ENCODE data around the gene HOXB5. TPM values are rescaled to one million over a fixed set of nuclear protein-coding genes. Genes with fewer than 3 reads are reported as not detected.

The HOXB5 gene
- total and polyA plus RNA-seq, 2 of the 4 experiments (the other 2 are of a cell fraction): 0.54 to 18.0 TPM

DNA sequence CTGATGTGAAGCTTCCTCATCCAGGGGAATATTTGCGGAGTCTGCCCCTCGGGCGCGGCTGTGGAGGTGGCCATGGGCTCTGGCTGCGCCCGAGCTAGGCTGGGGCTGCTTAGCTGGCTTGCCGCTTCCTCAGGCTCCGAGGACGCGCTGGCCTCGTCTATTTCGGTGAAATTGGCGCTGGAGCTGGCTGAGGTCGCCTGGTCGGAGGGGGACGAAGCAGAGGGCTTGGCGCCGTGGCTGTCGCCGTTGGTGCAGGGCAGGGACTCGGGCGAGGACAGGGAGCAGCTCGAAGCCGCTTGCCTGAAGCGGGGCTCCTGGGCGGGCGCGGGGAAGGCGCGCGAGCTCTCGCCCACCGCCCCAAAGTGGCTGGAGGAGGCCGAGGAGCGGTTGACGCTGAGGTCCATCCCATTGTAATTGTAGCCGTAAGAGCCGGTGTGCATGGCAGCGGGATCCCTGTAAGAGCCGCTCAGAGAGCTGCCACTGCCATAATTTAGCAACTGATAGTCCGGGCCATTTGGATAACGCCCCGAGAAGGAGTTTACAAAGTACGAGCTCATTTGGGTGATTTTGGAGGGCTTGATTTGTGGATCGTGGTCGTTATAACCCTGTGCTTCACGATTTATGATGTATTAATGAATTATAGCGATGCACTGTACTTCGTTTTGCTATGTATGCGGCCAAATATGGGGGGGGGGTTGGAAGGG is at the start of gene HOXB5 (continued):
- TF ChIP-seq RAD21 (IDR thresholded peaks at IDR 0.05; ENCODE audit: low read length): no peak

DNA sequence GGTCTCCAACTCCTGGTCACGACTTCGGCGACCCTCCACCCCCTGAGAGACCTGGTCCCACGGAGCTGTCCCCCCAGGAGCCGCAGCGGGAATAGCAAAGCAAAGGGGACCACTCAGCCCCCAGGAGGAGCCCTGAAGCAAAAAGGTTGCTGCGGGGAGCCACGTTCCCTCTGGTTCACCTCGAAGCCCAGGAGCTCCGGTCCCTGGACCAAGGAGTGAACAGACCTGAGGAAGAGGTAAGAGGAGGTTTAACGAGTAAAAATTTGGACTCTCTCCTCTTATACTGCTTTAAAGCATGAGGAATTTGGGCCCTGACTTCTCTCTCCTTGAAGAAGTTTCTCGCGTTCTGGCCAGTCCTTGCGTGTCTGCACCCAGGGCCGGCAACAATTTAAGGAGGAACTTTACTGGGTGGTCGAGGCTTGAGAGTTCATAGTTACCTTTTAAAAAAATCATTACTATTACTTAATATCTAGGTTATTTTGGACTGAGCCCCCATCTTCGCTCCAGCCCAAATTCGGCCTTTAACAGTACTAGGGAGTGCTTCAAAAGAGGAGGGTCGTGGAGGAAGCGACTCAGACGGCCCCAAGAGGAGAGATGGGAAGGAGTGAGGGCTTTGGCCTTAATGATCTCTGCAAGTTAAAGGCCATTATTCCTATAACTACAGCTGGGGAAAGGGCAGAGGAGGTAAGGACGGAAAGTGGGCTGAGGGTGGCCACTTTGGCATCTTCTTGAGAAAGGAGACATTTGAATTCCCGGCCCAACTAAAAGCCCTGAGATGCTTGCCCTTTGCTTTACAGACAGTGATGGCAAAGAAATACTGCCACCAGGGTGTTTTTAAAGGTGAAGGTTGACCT is 49.5 kb upstream of the HOXB5 start:
- ChIA-PET CTCF (no interaction called here), POLR2A (ENCODE audit: unreplicated experiment) (no interaction called here)
- Histone ChIP-seq H3K9me1 (ENCODE audit: insufficient read depth, low read length) (no peaks in the 10 kb centered on the region), H3K4me1 (ENCODE audit: control insufficient read depth, insufficient read depth, low read length) (no peaks in the 10 kb centered on the region), H2AK5ac (ENCODE audit: low read depth, low read length) (no peak overlapping the region), H3K36me3 (ENCODE audit: control insufficient read depth, insufficient read depth, low read length) (no peaks in the 10 kb centered on the region), H2BK15ac (ENCODE audit: low read depth, low read length) (no peak overlapping the region), H2BK20ac (ENCODE audit: low read depth, low read length) (no peak overlapping the region), H3K56ac (ENCODE audit: extremely low read depth, insufficient read depth, low read length) (no peak overlapping the region), H3K23ac (ENCODE audit: low read depth, low read length) (no peak overlapping the region), H2BK120ac (ENCODE audit: low read depth, low read length) (no peak overlapping the region), H3K4ac (ENCODE audit: low read depth, low read length) (no peak overlapping the region), H4K8ac (ENCODE audit: low read depth in 2 of 2, low read length in 2 of 2) (no peak overlapping the region), H3K14ac (replicated peaks; ENCODE audit: low read depth, low read length) (no peak overlapping the region), H4K91ac (ENCODE audit: insufficient read depth, low read depth, low read length) (no peak overlapping the region), H3K9ac (ENCODE audit: low read depth, low read length) (no peak overlapping the region), H2BK5ac (ENCODE audit: low read depth, low read length, poor library complexity, severe bottlenecking) (no peak overlapping the region), H3K9me3 (ENCODE audit: control insufficient read depth, insufficient read depth, low read length) (peaks cover 11% of the 10 kb centered on the region), H2AFZ (replicated peaks; ENCODE audit: low read length, poor library complexity) (no peak overlapping the region), H3K27ac (ENCODE audit: insufficient read depth, low read length) (no peak overlapping the region), H3K27me3 (ENCODE audit: control insufficient read depth, insufficient read depth, low read length) (peaks cover 98% of the 10 kb centered on the region), H3K4me2 (ENCODE audit: low read depth, low read length) (no peak overlapping the region), H3K18ac (ENCODE audit: low read depth, low read length) (no peak overlapping the region), H3K79me1 (ENCODE audit: low read depth in 1 of 2, low read length in 2 of 2) (no peaks in the 10 kb centered on the region), H4K5ac (ENCODE audit: low read depth, low read length) (no peak overlapping the region), H3K4me3 (ENCODE audit: insufficient read depth, low read depth, low read length) (no peak overlapping the region), H2AK9ac (replicated peaks; ENCODE audit: low read depth, low read length, poor library complexity) (no peak overlapping the region), H4K20me1 (ENCODE audit: insufficient read depth, low read length) (no peaks in the 10 kb centered on the region)
- dilution Hi-C loops (cut with HindIII; ENCODE audit: low sequenced_read_pairs, unreplicated experiment) (no loop called here), intact Hi-C loops (cut with micrococcal nuclease) (no loop called here), in situ Hi-C loops (cut with MboI; ENCODE audit: low sequenced_read_pairs) (loop anchor here (10.0 kb wide), 1 partner anchor 62 kb away; no protein-coding TSS in a partner anchor)
- DNase-seq: no peak
- ATAC-seq (ENCODE audit: low read depth): no peak
- WGBS, 2 experiments (ENCODE audit: extremely low coverage in 2 of 2, insufficient read length in 1 of 2): no CpG with 5 or more reads among the region's 23 CpGs
- no TSS peak for BruUV-seq (replicated peaks)
- TF ChIP-seq, protein P1, sequence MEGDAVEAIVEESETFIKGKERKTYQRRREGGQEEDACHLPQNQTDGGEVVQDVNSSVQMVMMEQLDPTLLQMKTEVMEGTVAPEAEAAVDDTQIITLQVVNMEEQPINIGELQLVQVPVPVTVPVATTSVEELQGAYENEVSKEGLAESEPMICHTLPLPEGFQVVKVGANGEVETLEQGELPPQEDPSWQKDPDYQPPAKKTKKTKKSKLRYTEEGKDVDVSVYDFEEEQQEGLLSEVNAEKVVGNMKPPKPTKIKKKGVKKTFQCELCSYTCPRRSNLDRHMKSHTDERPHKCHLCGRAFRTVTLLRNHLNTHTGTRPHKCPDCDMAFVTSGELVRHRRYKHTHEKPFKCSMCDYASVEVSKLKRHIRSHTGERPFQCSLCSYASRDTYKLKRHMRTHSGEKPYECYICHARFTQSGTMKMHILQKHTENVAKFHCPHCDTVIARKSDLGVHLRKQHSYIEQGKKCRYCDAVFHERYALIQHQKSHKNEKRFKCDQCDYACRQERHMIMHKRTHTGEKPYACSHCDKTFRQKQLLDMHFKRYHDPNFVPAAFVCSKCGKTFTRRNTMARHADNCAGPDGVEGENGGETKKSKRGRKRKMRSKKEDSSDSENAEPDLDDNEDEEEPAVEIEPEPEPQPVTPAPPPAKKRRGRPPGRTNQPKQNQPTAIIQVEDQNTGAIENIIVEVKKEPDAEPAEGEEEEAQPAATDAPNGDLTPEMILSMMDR (conservative IDR thresholded peaks at IDR 0.05; ENCODE audit: low read depth, low read length): no peak
- TF ChIP-seq RFX5 (IDR thresholded peaks at IDR 0.05; ENCODE audit: low read depth, low read length) (no peak), FOS (IDR thresholded peaks at IDR 0.05; ENCODE audit: low read depth, low read length) (no peak), CHD1 (IDR thresholded peaks at IDR 0.05; ENCODE audit: low read depth, low read length) (no peak), MAZ (IDR thresholded peaks at IDR 0.05; ENCODE audit: borderline replicate concordance, low read depth, low read length) (no peak), NFE2L2 (IDR thresholded peaks at IDR 0.05; ENCODE audit: low read depth, low read length) (no peak), MXI1 (IDR thresholded peaks at IDR 0.05; ENCODE audit: borderline replicate concordance, low read depth, low read length) (no peak), MAFK (IDR thresholded peaks at IDR 0.05; ENCODE audit: low read depth, low read length) (no peak), RCOR1 (IDR thresholded peaks at IDR 0.05; ENCODE audit: insufficient replicate concordance, low read length) (no peak), CEBPB (IDR thresholded peaks at IDR 0.05; ENCODE audit: low read depth, low read length) (no peak), BHLHE40 (IDR thresholded peaks at IDR 0.05; ENCODE audit: low read depth, low read length) (no peak), POLR2A (IDR thresholded peaks at IDR 0.05; ENCODE audit: low read depth, low read length) (no peak)
- TF ChIP-seq, protein P2, sequence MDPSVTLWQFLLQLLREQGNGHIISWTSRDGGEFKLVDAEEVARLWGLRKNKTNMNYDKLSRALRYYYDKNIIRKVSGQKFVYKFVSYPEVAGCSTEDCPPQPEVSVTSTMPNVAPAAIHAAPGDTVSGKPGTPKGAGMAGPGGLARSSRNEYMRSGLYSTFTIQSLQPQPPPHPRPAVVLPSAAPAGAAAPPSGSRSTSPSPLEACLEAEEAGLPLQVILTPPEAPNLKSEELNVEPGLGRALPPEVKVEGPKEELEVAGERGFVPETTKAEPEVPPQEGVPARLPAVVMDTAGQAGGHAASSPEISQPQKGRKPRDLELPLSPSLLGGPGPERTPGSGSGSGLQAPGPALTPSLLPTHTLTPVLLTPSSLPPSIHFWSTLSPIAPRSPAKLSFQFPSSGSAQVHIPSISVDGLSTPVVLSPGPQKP (IDR thresholded peaks at IDR 0.05; ENCODE audit: borderline replicate concordance, low read depth, low read length): no peak
